ENCODE data around the gene ASB11.

ASB11 gene

DNA sequence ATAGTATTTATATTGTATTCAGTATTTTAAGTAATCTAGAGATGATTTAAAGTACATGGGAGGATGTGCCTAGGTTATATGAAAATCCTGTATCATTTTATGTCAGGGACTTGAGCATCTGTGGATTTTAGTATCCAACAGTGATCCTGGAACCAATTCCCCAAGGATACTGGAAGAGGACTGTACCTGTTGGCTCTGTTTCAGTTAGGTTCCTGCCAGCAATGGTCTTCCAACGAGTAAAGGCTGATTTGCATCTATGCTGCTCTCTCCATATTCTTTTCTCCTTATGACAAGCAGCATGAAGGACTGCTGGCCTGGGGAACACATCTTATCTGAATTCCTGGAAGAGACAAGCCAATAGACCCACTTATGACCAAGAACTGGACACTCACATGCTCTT, 80.4 kb downstream of the ASB11 start:
- DNase-seq (ENCODE audit: extremely low read depth in 1 of 2, low read depth in 1 of 2): no peak

DNA sequence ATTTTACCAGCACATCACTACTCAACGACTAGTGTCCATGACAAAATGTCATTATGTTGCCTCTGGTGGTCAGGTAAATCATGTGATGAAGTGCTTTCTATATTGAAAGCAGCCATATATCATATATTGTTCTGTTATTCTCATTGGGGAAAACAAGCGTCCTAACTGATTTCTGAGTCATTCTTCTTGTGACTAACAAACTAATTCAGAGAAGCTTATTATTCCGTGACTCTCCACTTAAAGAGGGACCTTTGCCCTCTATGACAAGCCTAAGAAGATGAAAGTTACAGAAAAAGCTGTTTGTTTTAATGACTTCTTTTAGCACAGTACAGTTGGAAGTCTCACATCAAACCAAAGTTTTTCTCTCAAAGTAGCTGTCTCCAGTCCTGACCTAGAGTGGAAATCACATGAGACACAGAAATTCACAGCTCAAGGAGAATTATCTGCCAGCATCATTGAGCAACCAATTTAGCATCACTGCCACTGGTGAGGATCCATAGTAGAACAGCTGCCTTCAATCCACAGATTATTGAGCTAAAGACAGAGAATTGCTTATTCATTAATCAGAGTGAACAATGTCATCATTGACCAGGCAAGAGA, 81.9 kb downstream of the ASB11 start:
- DNase-seq (ENCODE audit: extremely low read depth in 1 of 2, low read depth in 1 of 2): no peak

Data from stimulated activated CD8-positive, alpha-beta memory T cell treated with anti-CD3 and anti-CD28 coated beads, Interleukin-7, amount 100 ng/mL, for 48 hours (primary cell).